Suprapubic skin (tissue), 4 donors: Measurements from ENCODE around the gene LMNTD2. TPM values are rescaled to one million over a fixed set of nuclear protein-coding genes. Genes with fewer than 3 reads are reported as not detected.

Experiments
- DNase-seq, 2 donors: peaks; one replicate each; pipeline ENCODE4 v3.0.0-alpha.2; 2019; ENCODE audit warnings: low spot score in 2 of 2
- H3K27ac ChIP-seq: fragments of 200-600 bp; sonication (generic); one replicate; pipeline ENCODE4 v1.5.1; 2019
- H3K27me3 ChIP-seq: fragments of 200-600 bp; sonication (generic); one replicate; pipeline ENCODE4 v1.5.1; 2019
- H3K36me3 ChIP-seq: fragments of 200-600 bp; sonication (generic); one replicate; pipeline ENCODE4 v1.5.1; 2019
- H3K4me1 ChIP-seq: fragments of 200-600 bp; sonication (generic); one replicate; pipeline ENCODE4 v1.5.1; 2019
- H3K4me3 ChIP-seq: fragments of 200-600 bp; sonication (generic); one replicate; pipeline ENCODE4 v1.5.1; 2019; ENCODE audit warnings: mild to moderate bottlenecking
- H3K9me3 ChIP-seq: fragments of 200-600 bp; sonication (generic); one replicate; pipeline ENCODE4 v1.5.1; 2019
- CTCF ChIP-seq, 2 donors: fragments of 200-600 bp in 1 of 2; fragments of 450-650 bp in 1 of 2; sonication (generic) in 1 of 2; IDR thresholded peaks; one replicate each; pipeline ENCODE4 v1.5.1; 2016 to 2019; ENCODE audit warnings: antibody characterized with exemption in 2 of 2, mild to moderate bottlenecking in 1 of 2, moderate library complexity in 1 of 2
- EP300 ChIP-seq: sonication (generic); formaldehyde crosslinking; IDR thresholded peaks from one replicate; pipeline ENCODE4 v1.6.1; 2017; ENCODE audit warnings: antibody characterized with exemption
- POLR2A ChIP-seq, 2 donors: fragments of 450-650 bp; IDR thresholded peaks; one replicate each; pipeline ENCODE4 v1.6.1; 2017; ENCODE audit warnings: antibody characterized with exemption in 2 of 2, mild to moderate bottlenecking in 2 of 2, moderate library complexity in 2 of 2
- POLR2AphosphoS5 ChIP-seq, 3 donors: sonication (generic); formaldehyde crosslinking; IDR thresholded peaks; one replicate each; pipeline ENCODE4 v1.6.1; 2017; ENCODE audit warnings: antibody characterized with exemption in 3 of 3
- WGBS: methylation state at CpG from one replicate; pipeline ENCODE4 v1.1.5; 2018; 5-methylcytosine and 5-hydroxymethylcytosine counted together
- total RNA-seq, 4 donors: library from RNA; depleted of rRNA; stranded (reverse); fragments of >200 nt; gene quantifications; one replicate each; pipeline ENCODE4 v1.1.0, GENCODE V29; 2016

Gene LMNTD2
- total RNA-seq, 4 donors from 2014 or later = 6.3 to 17.8 (median 8.7) TPM

- Histone ChIP-seq H3K9me3 (no peaks in the 10 kb centered on the region), H3K27me3 (no peaks in the 10 kb centered on the region), H3K4me3 (no peak overlapping the region), H3K4me1 (peaks cover 16% of the 10 kb centered on the region), H3K27ac (no peak overlapping the region), H3K36me3 (no peaks in the 10 kb centered on the region)
- DNase-seq = peak in 1 of 2 donors; percentile 59
- 93% methylated on average over 14 of the region's 20 CpGs for WGBS
- TF ChIP-seq CTCF (IDR thresholded peaks at IDR 0.05) (no peak), POLR2A (IDR thresholded peaks at IDR 0.05) (no peak), EP300 (no peak), POLR2AphosphoS5 (IDR thresholded peaks at IDR 0.05) (no peak)
Measured at GRCh38 chr11:541433-541885, 19.1 kb downstream of the LMNTD2 start.

GRCh38 chr11:540583-541432 lies 19.7 kb downstream of the LMNTD2 start:
- no peaks in the 10 kb centered on the region for H3K27me3 ChIP-seq
- H3K27ac ChIP-seq = no peak overlapping the region
- peaks cover 22% of the 10 kb centered on the region for H3K4me1 ChIP-seq
- TF ChIP-seq POLR2AphosphoS5 (IDR thresholded peaks at IDR 0.05) (no peak), POLR2A (IDR thresholded peaks at IDR 0.05) (no peak), CTCF (IDR thresholded peaks at IDR 0.05) (no peak), EP300 (no peak)
- 91% methylated on average over 23 of the region's 23 CpGs for WGBS
- no peaks in the 10 kb centered on the region for H3K36me3 ChIP-seq
- H3K9me3 ChIP-seq = no peaks in the 10 kb centered on the region
- H3K4me3 ChIP-seq = no peak overlapping the region
- peak in 1 of 2 donors; percentile 55 for DNase-seq

- DNase-seq = no peak
- WGBS = 100% methylated on average over 1 of the region's 8 CpGs
- Histone ChIP-seq H3K36me3 (no peaks in the 10 kb centered on the region), H3K4me3 (no peak overlapping the region), H3K27me3 (no peaks in the 10 kb centered on the region), H3K27ac (no peak overlapping the region), H3K9me3 (no peaks in the 10 kb centered on the region), H3K4me1 (peaks cover 24% of the 10 kb centered on the region)
- no peak for TF ChIP-seq POLR2A (IDR thresholded peaks at IDR 0.05)
- no peak for TF ChIP-seq EP300
- no peak for TF ChIP-seq POLR2AphosphoS5 (IDR thresholded peaks at IDR 0.05)
- TF ChIP-seq CTCF (IDR thresholded peaks at IDR 0.05) = no peak
Measured at GRCh38 chr11:539971-540481, 20.5 kb downstream of the LMNTD2 start.

GRCh38 chr11:538431-539051 lies 22.0 kb downstream of the LMNTD2 start:
- no peak overlapping the region for H3K27ac ChIP-seq
- H3K27me3 ChIP-seq = no peaks in the 10 kb centered on the region
- peaks cover 1% of the 10 kb centered on the region for H3K36me3 ChIP-seq
- no peaks in the 10 kb centered on the region for H3K9me3 ChIP-seq
- WGBS = 93% methylated on average over 20 of the region's 20 CpGs
- no peak for TF ChIP-seq POLR2AphosphoS5 (IDR thresholded peaks at IDR 0.05)
- TF ChIP-seq CTCF (IDR thresholded peaks at IDR 0.05) = no peak
- no peak for TF ChIP-seq EP300
- no peak for TF ChIP-seq POLR2A (IDR thresholded peaks at IDR 0.05)
- H3K4me1 ChIP-seq = peaks cover 37% of the 10 kb centered on the region
- H3K4me3 ChIP-seq = no peak overlapping the region
- DNase-seq = peak in 1 of 2 donors; percentile 55
